T-cell (primary cell): ENCODE measurements around the gene RET. TPM values are rescaled to one million over a fixed set of nuclear protein-coding genes. Genes with fewer than 3 reads are reported as not detected.
A peak's percentile ranks its signal among the peaks of the same experiment; 100 is the strongest.
"Not testable (repeated sequence)": the region's sequence is repeated elsewhere in the genome, so short reads cannot be mapped to it uniquely, and the experiment has no call there.

Experiments used
- ATAC-seq, 4 experiments: fragments of 200-7000 bp in 3 of 4; fragments of 150-1000 bp in 1 of 4; cut with Tn5 transposase; replicated peaks in 1 of 4; 1 replicate in 3 of 4; 2 replicates in 1 of 4; pipeline ENCODE4 v1.10.0; 2021; ENCODE audit warnings: moderate library complexity in 3 of 4, mild to moderate bottlenecking in 2 of 4, moderate number of reproducible peaks in 1 of 4
- CTCF ChIA-PET, 2 donors: fragments of 300-600 bp; sonication (Branson Sonifier 250); formaldehyde crosslinking; loops; one replicate each; lab custom pipeline; 2022; ENCODE audit warnings: antibody characterized with exemption in 2 of 2; lab: Charles Lee
- POLR2A ChIA-PET, 2 donors: fragments of 300-600 bp; sonication (Branson Sonifier 250); formaldehyde crosslinking; loops; one replicate each; lab custom pipeline; 2022; ENCODE audit warnings: antibody characterized with exemption in 2 of 2; lab: Charles Lee
- DNase-seq, 35 experiments: peaks; one replicate each; pipeline versions ENCODE4 v3.0.0 to v3.0.0-alpha.2; 2013 to 2023
- H3K27ac ChIP-seq: one replicate; pipeline ENCODE4 v1.5.1; 2013; ENCODE audit warnings: low read length
- H3K27me3 ChIP-seq, 2 experiments: replicated peaks in 1 of 2; 1 replicate in 1 of 2; 2 replicates in 1 of 2; pipeline versions ENCODE4 v1.6.1 to v1.7.0; 2013; ENCODE audit warnings: low read length in 1 of 2, mixed read lengths in 1 of 2; ENCODE audit not compliant: control insufficient read depth in 2 of 2, insufficient read depth in 2 of 2; ENCODE audit errors: extremely low read depth in 1 of 2
- H3K36me3 ChIP-seq, 2 donors: 1 replicate in 1 of 2; 2 replicates in 1 of 2; pipeline versions ENCODE4 v1.6.1 to v1.7.0; 2013; ENCODE audit warnings: low read length in 1 of 2; ENCODE audit not compliant: control insufficient read depth in 2 of 2, insufficient read depth in 1 of 2; ENCODE audit errors: extremely low read depth in 1 of 2
- H3K4me1 ChIP-seq, 2 experiments: 1 replicate in 1 of 2; 2 replicates in 1 of 2; pipeline versions ENCODE4 v1.6.1 to v1.7.0; 2013; ENCODE audit warnings: low read length in 2 of 2, mixed read lengths in 1 of 2; ENCODE audit not compliant: insufficient read depth in 2 of 2, control insufficient read depth in 1 of 2; ENCODE audit errors: extremely low read depth in 1 of 2
- H3K4me3 ChIP-seq, 2 donors: 1 replicate in 1 of 2; 2 replicates in 1 of 2; pipeline versions ENCODE4 v1.5.1 to v1.7.0; 2013; ENCODE audit warnings: mild to moderate bottlenecking in 2 of 2, low read length in 1 of 2, moderate library complexity in 1 of 2; ENCODE audit not compliant: control insufficient read depth in 1 of 2; ENCODE audit errors: extremely low read depth in 1 of 2
- H3K9me3 ChIP-seq: 2 replicates; pipeline ENCODE4 v1.7.0; 2013
- H3K27ac Mint-ChIP-seq, 2 donors: one replicate each; pipeline ENCODE4 v1.8.0; 2020 to 2021; ENCODE audit warnings: mild to moderate bottlenecking in 2 of 2, mixed read lengths in 2 of 2
- H3K27me3 Mint-ChIP-seq, 2 donors: one replicate each; pipeline ENCODE4 v1.8.0; 2021 to 2022; ENCODE audit warnings: mixed read lengths in 2 of 2
- H3K36me3 Mint-ChIP-seq: one replicate; pipeline ENCODE4 v1.8.0; 2021; ENCODE audit warnings: mixed read lengths
- H3K4me1 Mint-ChIP-seq, 3 donors: one replicate each; pipeline ENCODE4 v1.8.0; 2020 to 2022; ENCODE audit warnings: mixed read lengths in 3 of 3, mild to moderate bottlenecking in 1 of 3
- H3K4me3 Mint-ChIP-seq, 3 donors: one replicate each; pipeline ENCODE4 v1.8.0; 2020 to 2022; ENCODE audit warnings: mild to moderate bottlenecking in 3 of 3, mixed read lengths in 3 of 3, moderate library complexity in 3 of 3
- H3K9me3 Mint-ChIP-seq, 3 donors: one replicate each; pipeline ENCODE4 v1.8.0; 2020 to 2022; ENCODE audit warnings: mixed read lengths in 3 of 3
- WGBS: methylation state at CpG from one replicate; pipeline ENCODE4 v1.1.5; 2013; ENCODE audit warnings: missing lambda C conversion rate; ENCODE audit not compliant: insufficient coverage; 5-methylcytosine and 5-hydroxymethylcytosine counted together
- total RNA-seq, 35 experiments: library from RNA in 6 of 35; stranded (reverse) in 6 of 35; fragments of 120-200 nt in 1 of 35; gene quantifications; one replicate each; pipeline versions ENCODE4 v1.2.1 to v1.2.4 and lab custom pipeline; 2013 to 2026

Gene RET
- total RNA-seq, 5 donors from 2014 or later (not counting 1 experiment from before 2014, with no cell fraction given): 0.13 to 0.25 (median 0.15) TPM; not detected in 2

GRCh38 chr10:43141421-43141820 lies 64.6 kb downstream of the RET start:
- no peak for DNase-seq
- H3K4me1 ChIP-seq: peaks cover 36 to 44% of the 10 kb centered on the region in 2 experiments
- peaks cover 78 to 81% (median 79%) of the 10 kb centered on the region in 3 donors for H3K4me1 Mint-ChIP-seq
- peak overlapping the region in 2 of 3 donors; percentile 15 to 48 for H3K4me3 Mint-ChIP-seq
- H3K9me3 ChIP-seq: no peaks in the 10 kb centered on the region
- ChIA-PET CTCF (no interaction called here), POLR2A (no interaction called here)
- peak overlapping the region in 1 of 2 donors; percentile 24 for H3K27ac Mint-ChIP-seq
- no peak for ATAC-seq
- no peak overlapping the region for H3K4me3 ChIP-seq
- no peak overlapping the region for H3K27ac ChIP-seq
- no peaks in the 10 kb centered on the region for H3K27me3 ChIP-seq
- H3K27me3 Mint-ChIP-seq: no peaks in the 10 kb centered on the region
- WGBS: no CpG with 5 or more reads among the region's 5 CpGs
- H3K36me3 Mint-ChIP-seq: peaks cover 10% of the 10 kb centered on the region
- no peaks in the 10 kb centered on the region for H3K9me3 Mint-ChIP-seq
- H3K36me3 ChIP-seq: no peaks in the 10 kb centered on the region

GRCh38 chr10:43145311-43145710 lies 68.4 kb downstream of the RET start:
- DNase-seq: peak in 1 of 35 experiments; percentile 20
- H3K4me1 ChIP-seq: peaks cover 23 to 28% of the 10 kb centered on the region in 2 experiments
- peaks cover 9% of the 10 kb centered on the region for H3K9me3 ChIP-seq
- ChIA-PET CTCF (interaction anchor here in 1 of 2 donors (0.6 kb wide), 1 partner anchor 187 kb away, joined by 5 read pairs; no protein-coding TSS in a partner anchor), POLR2A (interaction anchor here in 1 of 2 donors (0.6 kb wide), 2 partner anchors 29 to 50 kb away, joined by 4 to 14 read pairs; no protein-coding TSS in a partner anchor)
- H3K4me3 ChIP-seq: no peak overlapping the region
- Mint-ChIP-seq H3K4me1 (peaks cover 79 to 81% (median 81%) of the 10 kb centered on the region in 3 donors), H3K4me3 (no peak overlapping the region), H3K9me3 (peaks cover 0 to 11% (median 0%) of the 10 kb centered on the region in 3 donors), H3K27ac (peak overlapping the region in 1 of 2 donors; percentile 39), H3K27me3 (no peaks in the 10 kb centered on the region), H3K36me3 (peaks cover 25% of the 10 kb centered on the region)
- 77% methylated on average over 5 of the region's 6 CpGs for WGBS
- peak in 1 of 4 experiments; percentile 22 for ATAC-seq
- H3K36me3 ChIP-seq: no peaks in the 10 kb centered on the region
- no peaks in the 10 kb centered on the region for H3K27me3 ChIP-seq
- H3K27ac ChIP-seq: no peak overlapping the region

- not testable (repeated sequence) for H3K27me3 ChIP-seq, H3K9me3 ChIP-seq, H3K27ac Mint-ChIP-seq, ATAC-seq, H3K36me3 ChIP-seq, DNase-seq, H3K4me3 Mint-ChIP-seq, H3K27me3 Mint-ChIP-seq, H3K27ac ChIP-seq, H3K4me3 ChIP-seq
- 70% methylated on average over 1 of the region's 1 CpG for WGBS
- Mint-ChIP-seq H3K9me3 (peaks cover 0 to 11% (median 0%) of the 10 kb centered on the region in 3 donors), H3K4me1 (peaks cover 79 to 81% (median 81%) of the 10 kb centered on the region in 3 donors), H3K36me3 (peaks cover 25% of the 10 kb centered on the region)
- peaks cover 22 to 26% of the 10 kb centered on the region in 2 experiments for H3K4me1 ChIP-seq
- CTCF ChIA-PET: interaction anchor here (0.6 to 0.8 kb wide), 3 partner anchors 56 to 501 kb away, joined by 3 to 5 read pairs (median 4); no protein-coding TSS in a partner anchor
- POLR2A ChIA-PET: interaction anchor here in 1 of 2 donors (0.6 kb wide), 1 partner anchor 49 kb away, joined by 14 read pairs; no protein-coding TSS in a partner anchor
Observed at GRCh38 chr10:43145936-43146335, 69.1 kb downstream of the RET start.

- peaks cover 0 to 11% (median 0%) of the 10 kb centered on the region in 3 donors for H3K9me3 Mint-ChIP-seq
- no CpG with 5 or more reads among the region's 2 CpGs for WGBS
- H3K4me1 Mint-ChIP-seq: peaks cover 69 to 74% (median 73%) of the 10 kb centered on the region in 3 donors
- H3K4me1 ChIP-seq: peaks cover 10 to 11% of the 10 kb centered on the region in 2 experiments
- no peak for ATAC-seq
- CTCF ChIA-PET: interaction anchor here in 1 of 2 donors (1.1 kb wide), 1 partner anchor 12 kb away, joined by 3 read pairs; no protein-coding TSS in a partner anchor
- DNase-seq: no peak
- no peak overlapping the region for H3K27ac ChIP-seq
- H3K4me3 ChIP-seq: no peak overlapping the region
- H3K27me3 ChIP-seq: no peaks in the 10 kb centered on the region
- peak overlapping the region in 2 of 3 donors; percentile 23 to 31 for H3K4me3 Mint-ChIP-seq
- peaks cover 30% of the 10 kb centered on the region for H3K36me3 Mint-ChIP-seq
- POLR2A ChIA-PET: no interaction called here
- H3K9me3 ChIP-seq: peaks cover 9% of the 10 kb centered on the region
- no peaks in the 10 kb centered on the region for H3K36me3 ChIP-seq
- H3K27ac Mint-ChIP-seq: no peak overlapping the region
- H3K27me3 Mint-ChIP-seq: no peaks in the 10 kb centered on the region
Observed at GRCh38 chr10:43151371-43151770, 74.5 kb downstream of the RET start.

- CTCF ChIA-PET: interaction anchor here in 1 of 2 donors (0.7 kb wide), 1 partner anchor 290 kb away, joined by 5 read pairs; no protein-coding TSS in a partner anchor
- H3K36me3 ChIP-seq: no peaks in the 10 kb centered on the region
- WGBS: no CpG with 5 or more reads among the region's 2 CpGs
- no peaks in the 10 kb centered on the region for H3K27me3 Mint-ChIP-seq
- H3K4me1 Mint-ChIP-seq: peaks cover 67 to 73% (median 72%) of the 10 kb centered on the region in 3 donors
- peaks cover 20% of the 10 kb centered on the region for H3K36me3 Mint-ChIP-seq
- no peaks in the 10 kb centered on the region for H3K9me3 ChIP-seq
- POLR2A ChIA-PET: interaction anchor here (0.6 to 1.4 kb wide), 2 partner anchors 16 to 94 kb away, joined by 3 to 6 read pairs; partner anchors contain the start of gene CSGALNACT2 (in 1 of the 2)
- H3K4me3 ChIP-seq: no peak overlapping the region
- no peaks in the 10 kb centered on the region for H3K27me3 ChIP-seq
- no peak for DNase-seq
- H3K27ac ChIP-seq: no peak overlapping the region
- H3K9me3 Mint-ChIP-seq: peaks cover 0 to 1% (median 0%) of the 10 kb centered on the region in 3 donors
- H3K27ac Mint-ChIP-seq: no peak overlapping the region
- no peak for ATAC-seq
- H3K4me1 ChIP-seq: peaks cover 11 to 14% of the 10 kb centered on the region in 2 experiments
- H3K4me3 Mint-ChIP-seq: no peak overlapping the region
Observed at GRCh38 chr10:43153901-43154300, 77.0 kb downstream of the RET start.

GRCh38 chr10:43155221-43155620 lies 78.4 kb downstream of the RET start:
- CTCF ChIA-PET: no interaction called here
- POLR2A ChIA-PET: interaction anchor here in 1 of 2 donors (0.6 to 1.4 kb wide), 2 partner anchors 13 to 17 kb away, joined by 3 to 6 read pairs; partner anchors contain the start of gene CSGALNACT2
- no peaks in the 10 kb centered on the region for H3K27me3 Mint-ChIP-seq
- Histone ChIP-seq H3K27me3 (no peaks in the 10 kb centered on the region), H3K36me3 (no peaks in the 10 kb centered on the region), H3K4me1 (peaks cover 11 to 14% of the 10 kb centered on the region in 2 experiments), H3K27ac (no peak overlapping the region), H3K9me3 (no peaks in the 10 kb centered on the region), H3K4me3 (no peak overlapping the region)
- H3K9me3 Mint-ChIP-seq: no peaks in the 10 kb centered on the region
- DNase-seq (no peak), ATAC-seq (no peak)
- H3K4me3 Mint-ChIP-seq: peak overlapping the region in 1 of 3 donors; percentile 21
- H3K27ac Mint-ChIP-seq: no peak overlapping the region
- peaks cover 66 to 73% (median 71%) of the 10 kb centered on the region in 3 donors for H3K4me1 Mint-ChIP-seq
- peaks cover 20% of the 10 kb centered on the region for H3K36me3 Mint-ChIP-seq
- WGBS: no CpG with 5 or more reads among the region's 2 CpGs
